GM19467 (cell line): ENCODE results near the gene TBX2.

Experiments used
- ATAC-seq: cut with Tn5 transposase; IDR thresholded peaks from one replicate; pipeline ENCODE4 v1.9.1; 2021; ENCODE audit warnings: mild to moderate bottlenecking, moderate library complexity; ENCODE audit not compliant: unreplicated experiment

The TBX2 gene

GRCh38 chr17:61385577-61386236 lies 13.9 kb upstream of the TBX2 start:
- no peak for ATAC-seq

DNA sequence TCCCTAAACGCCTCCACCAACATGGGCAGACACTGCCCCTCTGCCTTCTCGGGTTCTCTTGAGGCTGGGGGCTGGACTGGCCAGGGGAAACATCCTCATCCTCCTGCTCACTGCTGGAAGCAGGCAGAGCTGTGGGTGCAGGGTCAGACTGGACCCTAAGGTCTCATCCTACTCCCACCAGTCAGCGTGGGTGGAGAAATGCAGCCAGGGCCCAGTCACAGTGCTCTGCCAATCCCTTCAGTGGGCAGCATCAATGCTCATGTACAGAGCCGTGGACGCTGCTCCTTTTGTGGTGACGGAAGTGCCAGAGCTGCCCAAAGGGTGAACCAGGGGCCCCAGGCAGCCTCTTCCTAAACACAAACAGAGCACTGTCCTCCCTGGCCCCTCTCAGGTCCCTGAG lies 13.4 kb upstream of the TBX2 start:
- ATAC-seq = no peak

GRCh38 chr17:61387011-61387410 lies 12.6 kb upstream of the TBX2 start:
- no peak for ATAC-seq

DNA sequence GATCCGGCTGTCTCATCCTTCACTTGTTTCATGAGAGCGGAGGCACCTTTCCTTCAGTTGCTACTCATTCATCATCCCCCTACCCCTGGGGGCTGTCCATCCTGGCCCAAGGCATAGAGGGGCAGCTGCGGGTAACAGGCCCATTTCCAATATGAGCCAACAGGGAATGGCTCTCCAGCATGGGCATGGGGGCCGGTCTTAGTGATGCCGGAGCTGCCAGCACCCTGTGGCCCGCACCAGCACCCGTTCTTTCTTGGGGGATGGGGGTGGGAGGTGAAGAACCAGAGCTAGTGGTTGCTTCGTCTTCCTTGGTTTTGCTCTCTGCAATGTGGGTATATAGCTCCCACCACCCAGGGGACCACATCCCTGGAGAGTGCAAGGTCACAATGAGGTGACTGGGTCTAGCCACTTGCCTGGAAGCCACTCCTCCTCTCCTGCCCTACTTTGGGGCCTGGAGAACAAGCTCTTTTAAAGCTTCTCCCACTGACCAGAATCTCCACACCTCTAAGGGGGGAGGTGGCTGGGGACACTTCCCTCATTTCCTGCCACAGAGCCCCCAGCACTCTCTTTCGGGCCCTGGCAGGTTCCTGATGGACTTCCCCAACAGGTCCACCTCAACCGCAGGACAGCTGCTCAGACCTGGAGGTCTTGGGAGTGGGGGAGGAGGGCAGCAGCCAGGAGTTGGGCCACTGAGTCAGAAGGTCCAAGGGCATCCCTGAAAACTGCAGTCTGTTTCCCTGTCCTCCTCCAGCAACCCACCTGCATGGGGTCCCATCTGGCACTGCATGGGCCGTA lies 11.9 kb upstream of the TBX2 start:
- no peak for ATAC-seq

DNA sequence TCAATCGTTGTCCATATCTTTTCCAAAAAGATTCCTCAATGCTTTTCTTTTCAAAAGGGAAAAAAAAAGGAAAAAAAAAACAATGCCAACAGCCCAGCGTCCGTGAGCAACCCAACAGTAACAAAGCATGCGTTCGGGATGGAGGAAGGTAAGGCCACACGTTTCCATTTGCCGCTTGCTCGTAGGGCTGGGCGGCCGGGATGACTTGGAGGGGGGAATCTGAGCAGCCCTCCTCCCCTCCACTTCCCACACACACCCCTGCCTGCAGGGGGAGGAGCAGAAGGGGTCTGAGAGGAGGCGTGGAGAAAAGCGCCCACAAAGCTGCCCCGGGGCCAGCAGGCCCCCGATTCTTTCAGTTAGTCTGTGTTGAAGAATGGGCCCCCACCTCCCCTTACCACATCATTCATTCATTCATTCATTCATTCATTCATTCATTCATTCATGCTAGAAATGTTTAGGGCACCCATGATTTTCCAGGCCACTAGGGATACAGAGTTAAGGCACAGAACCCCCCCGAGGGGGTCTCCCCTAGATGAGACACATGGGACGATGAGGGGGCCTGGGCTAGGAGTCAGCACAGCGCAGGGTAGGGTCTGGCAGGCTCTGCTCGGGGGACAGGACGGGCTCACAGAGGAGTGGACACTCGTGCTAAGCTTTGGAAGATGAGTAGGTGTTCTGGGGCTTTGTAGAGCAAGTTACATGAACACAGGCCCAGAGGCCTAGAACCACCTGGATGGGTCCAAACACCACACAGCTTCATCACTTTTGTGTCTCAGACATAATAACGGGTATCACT lies 10.9 kb upstream of the TBX2 start:
- ATAC-seq = no peak

- no peak for ATAC-seq
These were observed 9.8 kb upstream of the TBX2 start for GRCh38 chr17:61389670-61390478.

DNA sequence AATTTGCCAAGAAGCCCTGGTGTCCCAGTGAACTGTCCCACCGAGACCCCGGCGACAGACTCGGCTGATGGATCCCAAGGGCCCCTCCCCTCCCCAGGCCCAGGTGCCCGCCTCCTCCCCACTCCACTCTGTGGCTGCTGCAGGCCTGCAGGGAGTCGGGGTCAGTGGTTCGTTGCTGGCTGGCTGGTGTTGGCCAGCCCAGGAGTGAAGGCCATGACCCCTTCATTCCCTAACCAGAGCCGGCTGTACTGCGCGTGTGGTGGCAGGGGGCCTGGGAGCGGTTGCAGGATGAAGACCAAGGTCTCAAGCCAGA lies 9.2 kb upstream of the TBX2 start:
- no peak for ATAC-seq

- ATAC-seq = no peak
These were observed 7.9 kb upstream of the TBX2 start for GRCh38 chr17:61391595-61392291.

- ATAC-seq = no peak
These were observed 7.0 kb upstream of the TBX2 start for GRCh38 chr17:61392679-61393078.

GRCh38 chr17:61393550-61393903 lies 6.1 kb upstream of the TBX2 start:
- ATAC-seq = no peak

- no peak for ATAC-seq
These were observed 5.6 kb upstream of the TBX2 start for GRCh38 chr17:61393904-61394629.

GRCh38 chr17:61394630-61395408 lies 4.8 kb upstream of the TBX2 start:
- ATAC-seq = no peak

DNA sequence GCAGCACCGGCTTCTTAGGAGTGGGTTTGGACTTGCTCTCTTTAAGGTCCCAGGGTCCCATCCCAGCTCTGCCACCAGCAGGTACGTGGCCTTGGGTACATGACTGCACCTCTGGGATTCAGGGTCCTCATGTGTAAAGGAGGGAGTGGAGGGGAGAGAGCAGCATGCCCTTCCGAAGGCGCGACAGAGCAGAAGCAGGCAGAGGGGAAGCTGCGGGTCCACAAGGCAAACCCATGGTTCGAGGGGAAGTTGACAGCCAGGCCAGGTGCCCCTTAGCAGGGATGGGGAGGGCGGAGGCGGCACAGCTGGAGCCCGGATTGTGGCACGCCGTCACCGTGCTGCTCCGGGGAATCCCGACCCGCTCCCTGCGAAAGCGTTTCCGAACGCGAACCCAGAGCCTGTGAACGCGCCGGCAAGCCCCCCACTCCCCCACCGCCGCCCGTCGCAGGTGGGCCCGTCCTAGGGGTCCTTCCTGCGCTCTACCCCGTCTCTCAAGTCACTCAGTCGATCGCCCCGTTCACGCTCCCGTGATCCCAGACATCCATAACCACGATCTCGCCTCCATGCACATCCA lies 4.1 kb upstream of the TBX2 start:
- no peak for ATAC-seq

DNA sequence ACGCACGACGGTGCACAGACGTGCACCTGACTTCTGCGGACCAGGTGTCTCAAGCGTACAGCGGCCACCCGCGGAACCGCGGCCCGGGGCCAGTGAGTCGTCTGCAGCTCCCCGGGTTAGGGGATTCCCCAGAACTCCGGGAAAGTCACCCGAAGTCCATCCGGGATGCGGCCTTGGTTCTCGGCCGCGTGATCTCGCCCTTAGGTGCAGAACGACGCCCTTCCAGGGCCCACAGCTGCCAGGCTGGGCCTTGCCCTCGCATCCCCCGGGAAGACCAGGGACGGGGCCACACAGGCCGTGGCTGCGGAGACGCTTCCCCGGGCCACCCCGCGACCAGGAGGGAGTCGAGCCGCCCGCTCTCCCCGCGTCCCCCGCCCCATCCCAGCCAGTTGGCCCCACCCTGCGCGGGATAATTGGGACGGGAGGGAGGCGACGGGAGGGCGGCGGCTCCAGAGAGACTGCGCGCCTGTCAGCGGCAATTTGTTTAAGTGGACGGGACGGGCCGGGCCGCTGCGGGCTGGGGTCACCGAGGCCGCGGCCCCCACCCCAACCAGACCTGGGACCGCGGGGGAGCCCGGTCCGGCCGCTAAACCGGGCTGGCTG lies 3.6 kb upstream of the TBX2 start:
- no peak for ATAC-seq

DNA sequence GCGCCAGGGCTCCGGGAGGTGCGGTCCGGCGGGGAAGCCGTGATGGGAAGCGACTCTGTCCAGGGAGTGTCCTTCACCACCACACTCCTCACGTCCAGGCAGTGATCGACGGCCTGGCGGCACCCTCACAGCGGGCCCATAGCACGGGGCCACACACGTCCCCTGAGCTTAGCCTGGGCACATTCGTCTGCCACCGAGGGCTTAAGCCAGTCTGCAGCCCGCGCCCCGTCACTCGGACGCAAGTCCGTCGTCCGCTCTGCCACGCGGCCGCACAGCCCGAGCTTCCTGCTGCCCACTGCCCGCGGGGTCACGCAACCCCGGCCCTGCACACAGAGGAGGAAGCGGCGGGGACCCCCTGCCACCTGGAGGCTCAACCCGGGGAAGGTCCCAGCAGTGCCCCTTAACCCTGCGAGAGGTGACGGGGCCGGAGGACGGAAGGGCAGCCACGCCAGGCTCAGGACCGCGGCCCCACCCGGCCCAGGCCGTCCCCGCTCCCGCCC lies 3.0 kb upstream of the TBX2 start:
- ATAC-seq = no peak

GRCh38 chr17:61397086-61397842 lies 2.4 kb upstream of the TBX2 start:
- ATAC-seq = no peak

DNA sequence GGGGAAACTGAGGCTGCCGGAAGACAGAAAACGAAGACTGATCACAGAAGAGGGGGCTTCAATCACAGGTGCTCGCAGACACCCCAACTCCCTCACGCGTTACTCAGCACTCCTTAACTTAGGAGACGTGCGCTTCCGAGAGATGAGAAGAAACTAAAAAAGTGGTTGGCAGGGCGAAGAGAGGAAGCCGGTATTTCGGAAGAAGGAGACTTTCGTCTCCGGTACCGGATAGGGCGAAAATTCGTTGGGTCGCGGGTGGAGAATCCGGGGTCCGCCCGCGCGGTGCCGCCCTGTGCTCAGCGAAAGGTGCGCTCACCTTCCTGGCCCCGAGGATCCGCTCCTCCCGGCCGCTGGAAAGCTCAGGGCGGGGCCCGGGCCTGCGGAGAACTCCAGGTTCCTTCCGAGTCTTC lies 917 bp upstream of the TBX2 start:
- no peak for ATAC-seq
